GM10248 (cell line): Measurements from ENCODE around the gene PTPN9.
"Not testable (repeated sequence)": the region's sequence is repeated elsewhere in the genome, so short reads cannot be mapped to it uniquely, and the experiment has no call there.

Experiments
- CTCF ChIA-PET: fragments of 300-600 bp; sonication (Branson Sonifier 250); formaldehyde crosslinking; extraction: SDS; loops from one replicate; lab custom pipeline; 2021; ENCODE audit warnings: antibody characterized with exemption; lab: Yijun Ruan, JAX
- POLR2A ChIA-PET: fragments of 350-650 bp; sonication (Branson Sonifier 250); formaldehyde crosslinking; extraction: SDS; loops from one replicate; lab custom pipeline; 2020; ENCODE audit warnings: antibody characterized with exemption; lab: Yijun Ruan, JAX
- DNase-seq: peaks from one replicate; pipeline ENCODE4 v3.0.0; 2012; ENCODE audit errors: extremely low spot score
- CTCF ChIP-seq: IDR thresholded peaks from 2 replicates; pipeline ENCODE4 v1.5.1; 2012; ENCODE audit warnings: mild to moderate bottlenecking, low read depth; ENCODE audit errors: extremely low read depth, missing control alignments, control extremely low read depth

Gene PTPN9

GRCh38 chr15:75532413-75533250, 46.5 kb downstream of the PTPN9 start:
- no peak for DNase-seq
- POLR2A ChIA-PET = no interaction called here
- CTCF ChIA-PET = interaction anchor here (0.9 to 3.5 kb wide), 7 partner anchors 11 to 165 kb away, joined by 3 to 31 read pairs (median 3); no protein-coding TSS in a partner anchor
- TF ChIP-seq CTCF = peak; percentile 34

- no peak for TF ChIP-seq CTCF
- ChIA-PET CTCF (interaction anchor here (3.0 to 3.5 kb wide), 2 partner anchors 12 to 23 kb away, joined by 13 to 31 read pairs; no protein-coding TSS in a partner anchor), POLR2A (no interaction called here)
- no peak for DNase-seq
Measured at GRCh38 chr15:75531041-75531450, 48.1 kb downstream of the PTPN9 start.

GRCh38 chr15:75530169-75530568, 48.9 kb downstream of the PTPN9 start:
- CTCF ChIA-PET = interaction anchor here (1.2 kb wide), 1 partner anchor 22 kb away, joined by 3 read pairs; no protein-coding TSS in a partner anchor
- POLR2A ChIA-PET = no interaction called here
- no peak for DNase-seq
- no peak for TF ChIP-seq CTCF

- DNase-seq, POLR2A ChIA-PET: not testable (repeated sequence)
- CTCF ChIA-PET = interaction anchor here (1.2 to 1.8 kb wide), 5 partner anchors 17 to 114 kb away, joined by 3 to 5 read pairs (median 3); partner anchors contain the start of gene IMP3
Measured at GRCh38 chr15:75525756-75526155, 53.4 kb downstream of the PTPN9 start.

- ChIA-PET POLR2A (no interaction called here), CTCF (no interaction called here)
- no peak for DNase-seq
- TF ChIP-seq CTCF = no peak
Measured at GRCh38 chr15:75523011-75523410, 56.1 kb downstream of the PTPN9 start.

- no peak for TF ChIP-seq CTCF
- ChIA-PET POLR2A (no interaction called here), CTCF (interaction anchor here (0.8 to 2.1 kb wide), 3 partner anchors 9 to 20 kb away, joined by 3 to 7 read pairs (median 5); no protein-coding TSS in a partner anchor)
- no peak for DNase-seq
Measured at GRCh38 chr15:75517233-75517632, 61.9 kb downstream of the PTPN9 start.
